Natural killer cell (primary cell): ENCODE results near the gene SGCA. TPM values are rescaled to one million over a fixed set of nuclear protein-coding genes. Genes with fewer than 3 reads are reported as not detected.

Experiments
- ATAC-seq, 3 donors: fragments of 150-1000 bp in 2 of 3; fragments of 200-7000 bp in 1 of 3; cut with Tn5 transposase; 1 replicate in 1 of 3; 2 replicates in 2 of 3; pipeline ENCODE4 v1.10.0; 2021; ENCODE audit warnings: mild to moderate bottlenecking in 2 of 3, moderate library complexity in 2 of 3
- DNase-seq, 2 donors: peaks; one replicate each; pipeline versions ENCODE4 v3.0.0 to v3.0.0-alpha.2; 2013 to 2021; ENCODE audit warnings: mixed read lengths in 1 of 2
- H3K27ac ChIP-seq: one replicate; pipeline ENCODE4 v1.5.1; 2013; ENCODE audit warnings: mild to moderate bottlenecking, low read length
- H3K27me3 ChIP-seq: one replicate; pipeline ENCODE4 v1.6.1; 2013; ENCODE audit warnings: low read length; ENCODE audit not compliant: control insufficient read depth, insufficient read depth
- H3K36me3 ChIP-seq: one replicate; pipeline ENCODE4 v1.6.1; 2013; ENCODE audit warnings: low read length; ENCODE audit not compliant: control insufficient read depth, insufficient read depth
- H3K4me1 ChIP-seq: one replicate; pipeline ENCODE4 v1.6.1; 2013; ENCODE audit warnings: low read length; ENCODE audit not compliant: control insufficient read depth, insufficient read depth
- H3K4me3 ChIP-seq: one replicate; pipeline ENCODE4 v1.5.1; 2013; ENCODE audit warnings: low read length
- H3K9me3 ChIP-seq: one replicate; pipeline ENCODE4 v1.6.1; 2013; ENCODE audit warnings: low read length; ENCODE audit not compliant: control insufficient read depth, insufficient read depth
- H3K27ac Mint-ChIP-seq, 2 donors: one replicate each; pipeline ENCODE4 v1.8.0; 2022; ENCODE audit warnings: mild to moderate bottlenecking in 2 of 2, mixed read lengths in 2 of 2, moderate library complexity in 1 of 2
- H3K27me3 Mint-ChIP-seq, 2 donors: one replicate each; pipeline ENCODE4 v1.8.0; 2022; ENCODE audit warnings: low read depth in 2 of 2, mixed read lengths in 2 of 2
- H3K36me3 Mint-ChIP-seq: one replicate; pipeline ENCODE4 v1.8.0; 2022; ENCODE audit warnings: mixed read lengths
- H3K4me1 Mint-ChIP-seq, 2 donors: one replicate each; pipeline ENCODE4 v1.8.0; 2022; ENCODE audit warnings: mixed read lengths in 2 of 2
- H3K4me3 Mint-ChIP-seq: one replicate; pipeline ENCODE4 v1.8.0; 2022; ENCODE audit warnings: mild to moderate bottlenecking, moderate library complexity, mixed read lengths
- H3K9me3 Mint-ChIP-seq, 2 donors: one replicate each; pipeline ENCODE4 v1.8.0; 2022; ENCODE audit warnings: mixed read lengths in 2 of 2
- CTCF ChIP-seq: fragments of 200-600 bp; IDR thresholded peaks from one replicate; pipeline ENCODE4 v1.8.0; 2022; ENCODE audit warnings: antibody characterized with exemption
- WGBS: methylation state at CpG from one replicate; pipeline ENCODE4 v1.1.7; 2013; ENCODE audit warnings: missing lambda C conversion rate; ENCODE audit not compliant: insufficient coverage; 5-methylcytosine and 5-hydroxymethylcytosine counted together
- intact Hi-C: fragments of 100-400 bp; cut with micrococcal nuclease; formaldehyde crosslinking; loops from one replicate; pipeline ENCODE4 v1.14.2; 2022
- total RNA-seq, 4 donors: library from RNA; stranded (reverse); fragments of 120-200 nt in 1 of 4; gene quantifications; one replicate each; pipeline versions ENCODE4 v1.2.3 to v1.2.4, GENCODE V29; 2013 to 2022

Gene SGCA
- not detected for total RNA-seq
- 0.45 TPM for total RNA-seq (2013)

- Histone ChIP-seq H3K27me3 (no peaks in the 10 kb centered on the region), H3K9me3 (no peaks in the 10 kb centered on the region), H3K4me3 (no peak within 1 kb of the TSS), H3K27ac (no peak within 1 kb of the TSS), H3K4me1 (peaks cover 31% of the 10 kb centered on the region), H3K36me3 (no peaks in the 10 kb centered on the region)
- DNase-seq (no peak), ATAC-seq (no peak)
- H3K27me3 Mint-ChIP-seq: peaks cover 0 to 8% of the 10 kb centered on the region in 2 donors
- no peaks in the 10 kb centered on the region for H3K36me3 Mint-ChIP-seq
- 74% methylated on average over 12 of the region's 15 CpGs for WGBS
- intact Hi-C loops: loop anchor here (5.0 kb wide), 1 partner anchor 34 kb away; the partner anchor contains the start of gene SAMD14
- TF ChIP-seq CTCF: no peak
- H3K4me3 Mint-ChIP-seq: no peak within 1 kb of the TSS
- peaks cover 27% of the 10 kb centered on the region in 2 donors for H3K4me1 Mint-ChIP-seq
- H3K27ac Mint-ChIP-seq: no peak within 1 kb of the TSS
- no peaks in the 10 kb centered on the region for H3K9me3 Mint-ChIP-seq
These were observed at the start of gene SGCA for GRCh38 chr17:50165867-50166517. Gene SGCA, plus strand, starts transcription at chr17:50166005. Its CDS starts 36 bp downstream, at chr17:50166041.

- Histone ChIP-seq H3K27ac (no peak overlapping the region), H3K36me3 (no peaks in the 10 kb centered on the region), H3K9me3 (no peaks in the 10 kb centered on the region), H3K4me1 (peaks cover 11% of the 10 kb centered on the region), H3K4me3 (no peak overlapping the region), H3K27me3 (peaks cover 11% of the 10 kb centered on the region)
- Mint-ChIP-seq H3K4me1 (peaks cover 12 to 14% of the 10 kb centered on the region in 2 donors), H3K27ac (peak overlapping the region in 1 of 2 donors; percentile 51), H3K4me3 (peak overlapping the region; percentile 53), H3K36me3 (no peaks in the 10 kb centered on the region), H3K9me3 (no peaks in the 10 kb centered on the region), H3K27me3 (peaks cover 41 to 50% of the 10 kb centered on the region in 2 donors)
- ATAC-seq (peak; percentile 72 to 94 (median 91)), DNase-seq (peak; percentile 45 to 82)
- WGBS: 3% methylated on average over 63 of the region's 64 CpGs
- intact Hi-C loops: no loop called here
- peak; percentile 27 for TF ChIP-seq CTCF
These were observed 48.4 kb upstream of the SGCA start for GRCh38 chr17:50117202-50118051.

GRCh38 chr17:50118076-50118827 is 47.6 kb upstream of the SGCA start:
- 91% methylated on average over 22 of the region's 23 CpGs for WGBS

More at GRCh38 chr17:50118076-50118827, 47.6 kb upstream of the SGCA start:
- H3K4me3 Mint-ChIP-seq: no peak overlapping the region
- DNase-seq (no peak), ATAC-seq (no peak)
- H3K27ac Mint-ChIP-seq: no peak overlapping the region
- no peaks in the 10 kb centered on the region for H3K36me3 Mint-ChIP-seq
- no peak for TF ChIP-seq CTCF
- H3K36me3 ChIP-seq: no peaks in the 10 kb centered on the region
- no peaks in the 10 kb centered on the region for H3K9me3 ChIP-seq
- intact Hi-C loops: no loop called here
- H3K4me1 ChIP-seq: peaks cover 11% of the 10 kb centered on the region
- H3K27me3 ChIP-seq: peaks cover 11% of the 10 kb centered on the region
- H3K4me1 Mint-ChIP-seq: peaks cover 12 to 14% of the 10 kb centered on the region in 2 donors
- H3K27ac ChIP-seq: no peak overlapping the region
- no peaks in the 10 kb centered on the region for H3K9me3 Mint-ChIP-seq
- no peak overlapping the region for H3K4me3 ChIP-seq
- H3K27me3 Mint-ChIP-seq: peaks cover 48 to 53% of the 10 kb centered on the region in 2 donors
